WI38 (cell line): Measurements from ENCODE around the gene SGCD.

Source experiments
- H3K4me3 ChIP-seq: 2 replicates; pipeline ENCODE4 v1.5.1; 2011; ENCODE audit warnings: low read depth, mild to moderate bottlenecking, control low read depth, low read length
- CTCF ChIP-seq: IDR thresholded peaks from 2 replicates; pipeline ENCODE4 v1.5.1; 2012; ENCODE audit warnings: low read depth, mild to moderate bottlenecking, control low read depth, low read length

Gene SGCD

GRCh38 chr5:156399323-156399722, 72.4 kb downstream of the SGCD start:
- TF ChIP-seq CTCF = no peak
- no peak overlapping the region for H3K4me3 ChIP-seq

- H3K4me3 ChIP-seq = no peak overlapping the region
- TF ChIP-seq CTCF = no peak
These were observed 73.4 kb downstream of the SGCD start for GRCh38 chr5:156400231-156400986.

- TF ChIP-seq CTCF = no peak
- H3K4me3 ChIP-seq = no peak overlapping the region
These were observed 74.8 kb downstream of the SGCD start for GRCh38 chr5:156401804-156402203.

GRCh38 chr5:156402387-156402921, 75.5 kb downstream of the SGCD start:
- no peak for TF ChIP-seq CTCF

GRCh38 chr5:156405988-156406387, 79.0 kb downstream of the SGCD start:
- H3K4me3 ChIP-seq = no peak overlapping the region
- TF ChIP-seq CTCF = no peak

More at GRCh38 chr5:156402387-156402921, 75.5 kb downstream of the SGCD start:
- H3K4me3 ChIP-seq = no peak overlapping the region

GRCh38 chr5:156407251-156407650, 80.3 kb downstream of the SGCD start:
- TF ChIP-seq CTCF = no peak

GRCh38 chr5:156409834-156410233, 82.9 kb downstream of the SGCD start:
- H3K4me3 ChIP-seq = no peak overlapping the region
- no peak for TF ChIP-seq CTCF

More at GRCh38 chr5:156407251-156407650, 80.3 kb downstream of the SGCD start:
- H3K4me3 ChIP-seq = no peak overlapping the region
